ENCODE measurements around the gene LMX1B. TPM values are rescaled to one million over a fixed set of nuclear protein-coding genes. Genes with fewer than 3 reads are reported as not detected.

The LMX1B gene
- total RNA-seq, 2 donors from 2014 or later = 0.74 to 1.3 TPM

- Histone ChIP-seq H3K9me3 (no peaks in the 10 kb centered on the region), H3K27ac (no peak overlapping the region), H3K4me1 (peaks cover 0 to 2% of the 10 kb centered on the region in 2 donors), H3K4me3 (no peak overlapping the region), H3K27me3 (peaks cover 0 to 4% of the 10 kb centered on the region in 2 donors), H3K36me3 (no peaks in the 10 kb centered on the region)
- TF ChIP-seq, protein P1, sequence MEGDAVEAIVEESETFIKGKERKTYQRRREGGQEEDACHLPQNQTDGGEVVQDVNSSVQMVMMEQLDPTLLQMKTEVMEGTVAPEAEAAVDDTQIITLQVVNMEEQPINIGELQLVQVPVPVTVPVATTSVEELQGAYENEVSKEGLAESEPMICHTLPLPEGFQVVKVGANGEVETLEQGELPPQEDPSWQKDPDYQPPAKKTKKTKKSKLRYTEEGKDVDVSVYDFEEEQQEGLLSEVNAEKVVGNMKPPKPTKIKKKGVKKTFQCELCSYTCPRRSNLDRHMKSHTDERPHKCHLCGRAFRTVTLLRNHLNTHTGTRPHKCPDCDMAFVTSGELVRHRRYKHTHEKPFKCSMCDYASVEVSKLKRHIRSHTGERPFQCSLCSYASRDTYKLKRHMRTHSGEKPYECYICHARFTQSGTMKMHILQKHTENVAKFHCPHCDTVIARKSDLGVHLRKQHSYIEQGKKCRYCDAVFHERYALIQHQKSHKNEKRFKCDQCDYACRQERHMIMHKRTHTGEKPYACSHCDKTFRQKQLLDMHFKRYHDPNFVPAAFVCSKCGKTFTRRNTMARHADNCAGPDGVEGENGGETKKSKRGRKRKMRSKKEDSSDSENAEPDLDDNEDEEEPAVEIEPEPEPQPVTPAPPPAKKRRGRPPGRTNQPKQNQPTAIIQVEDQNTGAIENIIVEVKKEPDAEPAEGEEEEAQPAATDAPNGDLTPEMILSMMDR (IDR thresholded peaks at IDR 0.05) = no peak
- DNase-seq (ENCODE audit: low spot score) = no peak
Observed at GRCh38 chr9:126643945-126644527, 30.3 kb downstream of the LMX1B start.

DNA sequence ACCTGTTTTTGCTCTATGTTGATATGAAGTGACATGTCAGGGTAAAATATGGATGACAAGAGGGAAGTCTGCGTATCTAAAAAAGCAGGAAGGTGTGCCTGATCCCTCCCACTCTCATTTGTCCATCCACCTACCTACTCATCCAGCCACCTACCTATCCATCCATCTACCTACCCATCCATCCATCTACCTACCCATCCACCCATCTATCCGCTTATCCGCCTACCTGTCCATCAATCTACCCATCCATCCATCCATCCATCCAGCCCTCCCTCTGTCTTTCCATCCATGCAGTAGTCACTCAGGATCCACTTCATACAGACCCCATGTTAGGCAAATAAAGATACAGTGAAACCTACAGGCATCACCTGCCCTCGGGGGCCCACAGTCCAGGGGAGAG is 32.4 kb downstream of the LMX1B start:
- H3K36me3 ChIP-seq = no peaks in the 10 kb centered on the region
- no peak overlapping the region for H3K27ac ChIP-seq
- DNase-seq (ENCODE audit: low spot score) = no peak
- TF ChIP-seq, protein P1 (IDR thresholded peaks at IDR 0.05) = no peak
- H3K4me1 ChIP-seq = no peaks in the 10 kb centered on the region
- no peaks in the 10 kb centered on the region for H3K9me3 ChIP-seq
- H3K27me3 ChIP-seq = peaks cover 0 to 4% of the 10 kb centered on the region in 2 donors
- no peak overlapping the region for H3K4me3 ChIP-seq

- TF ChIP-seq, protein P1 (IDR thresholded peaks at IDR 0.05) = no peak
- Histone ChIP-seq H3K27ac (no peak overlapping the region), H3K36me3 (no peaks in the 10 kb centered on the region), H3K27me3 (peaks cover 0 to 4% of the 10 kb centered on the region in 2 donors), H3K4me3 (no peak overlapping the region), H3K9me3 (no peaks in the 10 kb centered on the region), H3K4me1 (no peaks in the 10 kb centered on the region)
- DNase-seq (ENCODE audit: low spot score) = no peak
Observed at GRCh38 chr9:126647585-126648411, 34.1 kb downstream of the LMX1B start.

DNA sequence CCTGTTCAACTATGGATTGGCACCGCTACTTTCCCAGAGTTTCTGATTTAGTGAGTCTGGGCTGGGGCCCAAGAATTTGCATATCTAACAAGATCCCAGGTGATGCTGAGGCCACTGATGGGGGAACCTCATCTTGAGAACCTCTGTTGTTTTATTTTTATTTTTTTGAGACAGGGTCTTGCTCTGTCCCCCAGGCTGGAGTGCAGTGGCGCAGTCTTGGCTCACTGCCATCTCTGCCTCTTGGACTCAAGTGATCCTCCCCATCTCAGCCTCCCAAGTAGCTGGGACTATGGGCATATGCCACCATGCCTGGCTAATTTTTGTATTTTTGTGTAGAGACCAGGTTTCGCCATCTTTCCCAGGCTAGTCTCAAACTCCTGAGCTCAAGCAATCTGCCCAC is 35.7 kb downstream of the LMX1B start:
- no peaks in the 10 kb centered on the region for H3K36me3 ChIP-seq
- no peak overlapping the region for H3K27ac ChIP-seq
- peaks cover 0 to 4% of the 10 kb centered on the region in 2 donors for H3K27me3 ChIP-seq
- H3K9me3 ChIP-seq = no peaks in the 10 kb centered on the region
- H3K4me3 ChIP-seq = no peak overlapping the region
- no peaks in the 10 kb centered on the region for H3K4me1 ChIP-seq
- DNase-seq (ENCODE audit: low spot score) = no peak
- TF ChIP-seq, protein P1 (IDR thresholded peaks at IDR 0.05) = no peak

DNA sequence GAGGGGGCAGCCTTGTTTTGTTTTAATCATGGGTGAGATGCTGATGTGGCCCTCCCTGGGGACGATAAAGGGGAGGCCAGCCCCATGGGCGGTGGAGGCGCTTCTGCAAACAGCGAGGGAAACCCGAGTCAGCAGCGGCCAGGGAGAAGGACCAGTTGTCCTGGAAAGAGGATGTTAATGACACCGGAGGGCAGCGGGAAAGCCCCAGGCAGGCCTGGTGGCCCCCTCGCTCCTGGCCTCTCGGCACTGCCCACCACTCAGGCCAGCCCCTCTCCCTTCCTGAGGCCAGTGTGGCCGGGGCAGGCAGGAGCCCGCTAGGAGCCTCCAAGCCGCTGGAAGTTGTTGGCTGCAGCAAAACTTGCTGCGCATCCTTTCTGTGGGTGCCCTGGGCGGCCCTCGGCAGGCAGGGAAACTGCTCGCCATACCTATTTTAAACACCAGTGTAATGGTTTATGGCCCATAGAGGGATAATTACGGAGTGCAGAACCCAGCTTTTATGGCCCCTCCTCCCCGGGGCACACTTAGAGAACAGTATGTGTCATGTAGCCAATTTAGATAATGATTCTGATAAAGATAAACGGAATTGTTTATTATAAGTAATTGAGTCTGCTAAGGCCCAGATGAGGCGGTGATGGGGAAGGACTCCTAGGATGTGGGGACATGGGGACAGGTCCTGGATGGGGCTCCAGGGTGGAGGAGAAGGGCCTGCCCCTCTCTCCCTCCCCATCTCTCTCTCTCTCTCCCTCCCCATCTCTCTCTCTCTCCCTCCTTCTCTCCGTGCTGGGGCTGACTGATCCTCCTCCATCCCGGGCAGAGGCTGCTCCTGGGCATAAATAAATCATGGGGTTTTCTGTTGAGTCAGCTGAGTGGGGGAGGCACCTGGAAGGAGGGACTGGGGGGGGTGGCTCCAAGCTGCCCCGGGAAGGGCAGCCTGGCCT is 36.9 kb downstream of the LMX1B start:
- Histone ChIP-seq H3K27ac (no peak overlapping the region), H3K27me3 (no peaks in the 10 kb centered on the region), H3K4me3 (no peak overlapping the region), H3K4me1 (no peaks in the 10 kb centered on the region), H3K9me3 (no peaks in the 10 kb centered on the region), H3K36me3 (no peaks in the 10 kb centered on the region)
- TF ChIP-seq, protein P1 (IDR thresholded peaks at IDR 0.05) = no peak
- no peak for DNase-seq (ENCODE audit: low spot score)

Data from right atrium auricular region (tissue), 2 donors.